NOMO-1 treated with DMSO at 0.1 percent for 48 hours (cell line): ENCODE measurements around the gene MS4A12.
"Not testable (repeated sequence)": the region's sequence is repeated elsewhere in the genome, so short reads cannot be mapped to it uniquely, and the experiment has no call there.

Experiments
- DNase-seq: peaks from one replicate; lab custom pipeline; 2025; ENCODE audit not compliant: unreplicated experiment; lab: John Stamatoyannopoulos, UW

Gene MS4A12, protein sequence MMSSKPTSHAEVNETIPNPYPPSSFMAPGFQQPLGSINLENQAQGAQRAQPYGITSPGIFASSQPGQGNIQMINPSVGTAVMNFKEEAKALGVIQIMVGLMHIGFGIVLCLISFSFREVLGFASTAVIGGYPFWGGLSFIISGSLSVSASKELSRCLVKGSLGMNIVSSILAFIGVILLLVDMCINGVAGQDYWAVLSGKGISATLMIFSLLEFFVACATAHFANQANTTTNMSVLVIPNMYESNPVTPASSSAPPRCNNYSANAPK

DNA sequence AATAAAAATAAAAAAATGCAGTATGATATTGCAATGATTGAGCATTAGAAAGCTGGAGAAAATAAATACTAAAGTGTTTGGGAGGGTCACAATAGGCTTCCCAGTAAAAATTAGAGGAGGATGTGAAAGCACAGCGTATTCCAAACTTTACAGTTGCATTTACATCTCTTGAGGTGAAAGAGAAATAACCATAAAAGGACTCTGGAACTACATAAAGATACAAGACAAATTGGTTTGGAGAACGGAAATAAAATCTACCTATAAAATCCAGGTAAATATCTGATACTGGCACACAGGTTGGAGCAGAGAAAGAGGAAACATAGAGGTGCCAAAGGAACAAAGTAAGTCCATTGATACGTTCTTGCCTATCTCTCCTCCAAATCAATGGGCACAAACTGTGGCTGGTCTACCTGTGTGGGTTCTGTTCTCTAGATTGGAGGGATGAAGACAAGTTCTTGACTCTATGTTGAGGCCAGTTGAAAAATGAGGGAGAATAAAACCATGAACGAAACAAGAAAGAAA lies at the start of gene MS4A12:
Gene MS4A12, plus strand, starts transcription at position 291 of the 522 bp plus-strand sequence. CDS start 4,541 bp downstream, outside the sequence.
- no peak for DNase-seq

DNA sequence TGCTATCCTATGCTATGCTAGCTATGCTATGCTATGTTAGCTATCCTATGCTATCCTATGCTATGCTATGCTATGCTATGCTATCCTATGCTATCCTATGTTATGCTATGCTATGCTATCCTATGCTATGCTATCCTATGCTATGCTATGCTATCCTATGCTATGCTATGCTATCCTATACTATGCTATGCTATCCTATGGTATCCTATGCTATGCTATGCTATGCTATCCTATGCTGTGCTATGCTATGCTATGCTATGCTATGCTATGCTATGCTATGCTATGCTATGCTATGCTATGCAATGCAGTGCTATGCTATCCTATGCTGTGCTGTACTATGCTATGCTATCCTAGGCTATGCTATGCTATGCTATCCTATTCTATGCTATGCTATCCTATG lies 45.5 kb upstream of the MS4A12 start:
- no peak for DNase-seq

DNA sequence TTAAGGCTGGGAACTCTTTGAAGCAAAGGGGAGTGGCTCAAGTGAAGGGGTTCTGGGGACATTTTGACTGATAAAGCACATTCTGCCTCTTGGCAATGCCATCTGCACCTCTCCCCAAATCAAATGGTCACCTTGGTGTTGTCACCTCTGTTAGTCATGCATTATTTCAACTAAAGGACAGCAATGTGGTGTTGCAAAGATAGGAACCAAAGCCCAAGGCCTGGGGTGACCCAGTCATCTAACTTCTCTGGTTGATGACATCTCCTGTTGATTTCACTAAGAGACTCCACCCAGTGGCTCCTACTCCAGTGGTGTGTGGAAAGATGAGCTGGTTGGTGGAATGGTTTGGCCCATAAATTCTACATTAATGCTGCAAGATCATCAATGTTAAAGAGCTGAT lies 44.7 kb upstream of the MS4A12 start:
- DNase-seq = no peak

DNA sequence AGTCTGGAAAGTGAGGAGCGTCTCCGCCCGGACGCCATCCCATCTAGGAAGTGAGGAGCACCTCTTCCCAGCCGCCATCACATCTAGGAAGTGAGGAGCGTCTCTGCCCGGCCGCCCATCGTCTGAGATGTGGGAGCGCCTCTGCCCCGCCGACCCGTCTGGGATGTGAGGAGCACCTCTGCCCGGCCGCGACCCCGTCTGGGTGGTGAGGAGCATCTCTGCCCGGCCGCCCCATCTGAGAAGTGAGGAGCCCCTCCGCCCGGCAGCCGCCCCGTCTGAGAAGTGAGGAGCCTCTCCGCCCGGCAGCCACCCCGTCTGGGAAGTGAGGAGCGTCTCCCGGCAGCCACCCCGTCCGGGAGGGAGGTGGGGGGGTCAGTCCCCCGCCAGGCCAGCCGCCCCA lies 41.4 kb upstream of the MS4A12 start:
- not testable (repeated sequence) for DNase-seq

DNA sequence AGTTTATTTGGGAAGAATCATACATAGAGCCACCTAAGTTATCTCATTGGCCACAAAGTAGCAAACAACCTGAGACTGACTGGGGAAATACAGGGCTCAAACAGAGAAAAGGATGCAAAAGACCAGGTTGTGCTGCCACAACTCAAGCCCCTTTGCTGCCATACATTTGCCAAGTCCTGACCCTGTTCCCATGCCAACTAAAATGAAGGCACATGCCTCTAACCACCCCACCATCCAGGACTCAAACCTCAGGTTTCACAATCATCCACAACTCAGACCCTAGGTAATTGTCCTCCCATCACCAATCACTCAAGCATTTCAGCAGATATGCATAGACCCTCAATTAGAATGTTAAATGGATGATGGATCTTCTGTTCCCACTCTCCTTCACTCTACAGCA lies 38.4 kb upstream of the MS4A12 start:
- no peak for DNase-seq

DNA sequence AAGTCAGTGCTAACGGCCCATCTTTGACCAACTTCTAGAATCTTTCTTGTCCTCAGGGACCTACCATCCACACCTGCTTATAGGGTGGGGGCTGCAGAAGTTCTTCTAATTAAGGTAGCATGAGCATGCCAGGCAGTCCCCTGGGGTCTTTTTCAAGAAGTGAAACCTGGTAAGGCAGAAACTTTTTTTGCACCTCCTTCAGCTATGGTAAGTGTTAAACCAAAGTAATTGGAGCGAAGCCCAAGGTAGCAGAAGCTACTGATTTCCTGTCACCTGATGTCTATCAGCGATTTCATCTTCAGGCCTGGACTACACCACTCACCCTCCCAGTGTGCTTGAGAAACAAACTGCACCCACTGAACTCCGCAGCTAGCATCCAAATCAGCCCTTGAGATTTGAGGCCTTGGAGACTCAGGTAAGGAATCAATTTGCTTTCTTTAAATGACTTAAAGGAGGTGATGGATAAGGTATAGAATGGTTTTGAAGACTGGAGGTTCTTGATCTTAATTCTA lies 37.0 kb upstream of the MS4A12 start, which contains the start of gene MS4A1:
Gene MS4A1, plus strand, starts transcription at position 317 of the 512 bp plus-strand sequence. CDS start 6,528 bp downstream, outside the sequence.
- no peak for DNase-seq

DNA sequence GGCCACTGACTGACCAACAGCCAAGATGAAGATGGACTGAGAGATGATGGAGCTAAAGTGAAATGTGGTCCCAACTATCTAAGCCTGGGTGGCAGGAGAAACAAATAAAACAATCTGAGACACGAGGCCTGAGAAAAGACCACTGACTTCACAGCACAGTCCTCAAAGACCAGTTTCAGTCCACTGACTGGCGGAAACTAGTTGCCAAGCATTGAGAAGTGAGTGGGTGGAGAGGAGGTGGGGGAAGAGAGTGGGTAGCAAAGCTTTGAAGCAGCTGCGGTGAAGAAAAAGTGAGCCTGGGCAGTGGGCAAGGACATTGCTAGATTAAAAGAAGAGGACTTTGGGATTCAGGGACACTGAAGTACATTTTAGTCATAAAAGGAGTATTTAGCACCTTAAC lies 35.0 kb upstream of the MS4A12 start:
- DNase-seq = no peak

DNA sequence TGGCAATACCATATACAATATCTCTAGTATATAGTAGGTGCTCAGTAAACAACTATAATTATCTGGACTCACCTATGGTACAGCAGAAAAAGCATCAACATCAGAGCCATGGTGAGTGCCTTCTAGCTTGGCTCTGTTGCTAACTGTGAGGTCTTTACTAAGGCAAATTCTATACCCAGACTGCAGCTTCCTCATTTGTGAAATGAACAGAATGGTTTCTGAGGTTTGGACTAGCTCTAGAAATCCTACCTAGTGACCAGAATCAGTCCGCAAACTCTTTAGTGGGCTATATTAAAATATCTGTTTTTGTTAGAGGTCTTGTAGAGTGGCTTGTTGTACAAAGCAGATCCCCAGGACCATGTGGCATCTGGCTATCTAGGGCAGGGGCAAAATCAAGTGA lies 33.2 kb upstream of the MS4A12 start:
- DNase-seq = no peak

DNA sequence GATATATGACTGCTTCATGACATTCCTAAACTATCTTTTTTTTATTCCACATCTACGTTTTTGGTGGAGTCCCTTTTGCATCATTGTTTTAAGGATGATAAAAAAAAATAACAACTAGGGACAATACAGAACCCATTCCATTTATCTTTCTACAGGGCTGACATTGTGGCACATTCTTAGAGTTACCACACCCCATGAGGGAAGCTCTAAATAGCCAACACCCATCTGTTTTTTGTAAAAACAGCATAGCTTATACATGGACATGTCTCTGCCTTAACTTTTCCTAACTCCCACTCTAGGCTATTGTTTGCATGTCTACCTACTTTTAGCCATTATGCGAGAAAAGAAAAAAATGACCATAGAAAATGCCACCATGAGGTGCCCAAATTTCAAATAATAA lies 23.7 kb upstream of the MS4A12 start:
- no peak for DNase-seq

DNA sequence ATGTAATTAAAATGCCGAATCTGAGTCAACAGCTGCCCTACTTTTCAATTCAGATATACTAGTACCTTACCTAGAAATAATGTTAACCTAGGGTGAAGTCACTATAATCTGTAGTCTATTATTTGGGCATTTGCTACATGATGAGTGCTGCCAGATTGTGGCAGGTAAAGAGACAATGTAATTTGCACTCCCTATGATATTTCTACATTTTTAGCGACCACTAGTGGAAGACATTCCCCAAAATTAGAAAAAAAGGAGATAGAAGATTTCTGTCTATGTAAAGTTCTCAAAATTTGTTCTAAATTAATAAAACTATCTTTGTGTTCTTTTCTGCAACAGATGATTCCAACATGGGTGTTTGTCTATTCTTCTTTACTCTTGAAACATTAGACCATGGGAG lies 22.9 kb upstream of the MS4A12 start:
- DNase-seq = no peak

DNA sequence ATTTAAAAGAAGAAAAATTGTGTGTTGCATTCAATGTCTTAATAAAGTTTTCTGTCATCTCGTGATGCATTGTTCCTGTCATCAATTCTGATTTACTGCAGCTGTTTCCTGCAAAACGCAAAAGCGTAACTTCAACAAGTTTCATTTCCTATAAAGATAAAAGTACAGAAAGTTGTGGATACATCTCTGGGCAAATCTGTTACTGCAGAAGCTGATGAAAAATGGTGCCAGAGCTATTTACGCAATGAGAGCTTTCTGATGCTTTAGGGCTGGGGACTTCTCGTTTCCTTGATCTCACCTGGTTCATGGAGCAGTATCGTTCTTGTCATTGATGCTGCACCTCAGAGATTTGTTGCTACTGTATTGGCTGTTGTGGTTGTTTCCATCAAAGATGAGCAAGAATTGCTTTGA lies 15.5 kb upstream of the MS4A12 start:
- peak; percentile 94 for DNase-seq

DNA sequence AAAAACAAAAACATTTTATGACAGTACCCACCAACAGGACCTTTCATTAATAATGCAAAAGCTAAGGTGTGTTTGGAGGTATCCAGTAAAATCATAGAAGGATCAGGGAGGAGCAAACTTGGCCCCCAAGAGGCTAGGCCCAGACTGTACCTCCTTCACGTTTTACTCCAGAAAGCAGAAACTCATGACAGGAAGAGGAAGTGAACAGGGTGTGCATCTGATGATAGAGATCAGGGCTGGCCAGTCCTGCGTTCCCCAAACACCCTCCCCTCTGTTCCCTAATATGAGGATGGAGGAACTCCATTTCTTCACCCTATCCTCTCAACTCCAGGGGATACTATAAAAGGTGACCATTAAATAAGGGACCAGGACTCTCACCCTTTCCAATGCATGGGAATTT lies 10.2 kb upstream of the MS4A12 start:
- peak; percentile 61 for DNase-seq

DNA sequence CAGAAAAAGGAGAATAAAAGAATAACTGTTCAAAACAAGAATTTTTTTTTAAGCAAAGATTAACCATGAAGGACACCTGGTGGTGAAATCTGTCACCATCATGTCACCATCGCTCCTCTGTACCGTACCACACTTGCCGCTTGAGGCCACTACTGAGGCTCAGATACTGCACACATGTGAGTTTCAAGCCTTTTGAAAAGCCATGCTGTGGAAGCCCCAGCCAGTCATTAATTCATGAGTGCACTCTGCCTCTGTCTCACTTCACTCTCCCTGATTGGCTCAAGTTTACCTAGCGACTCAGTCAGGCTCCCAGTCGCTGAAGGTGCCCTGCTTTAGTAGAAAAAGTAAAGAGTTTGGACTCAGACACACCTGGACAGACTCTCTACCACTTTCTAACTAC lies 6.6 kb upstream of the MS4A12 start:
- DNase-seq = peak; percentile 85

DNA sequence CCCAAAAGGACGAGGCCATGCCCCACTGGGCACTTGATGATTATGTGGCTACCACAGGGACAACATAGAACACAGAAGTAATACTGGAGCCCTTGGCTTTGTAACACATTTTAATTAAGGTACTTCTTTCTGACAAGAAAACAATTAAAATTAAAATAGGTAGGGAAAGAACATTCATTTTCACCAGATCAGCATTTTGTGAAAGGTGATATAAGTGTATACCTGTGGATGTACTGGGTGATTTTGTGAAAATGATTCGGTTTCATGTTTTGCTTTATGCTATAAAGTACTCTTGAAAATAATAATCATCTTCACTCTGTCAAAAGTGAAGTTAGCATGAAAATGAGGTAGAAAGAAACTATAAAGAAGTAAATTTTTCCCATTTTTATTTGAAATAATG lies 876 bp downstream of the MS4A12 start:
- DNase-seq = no peak

DNA sequence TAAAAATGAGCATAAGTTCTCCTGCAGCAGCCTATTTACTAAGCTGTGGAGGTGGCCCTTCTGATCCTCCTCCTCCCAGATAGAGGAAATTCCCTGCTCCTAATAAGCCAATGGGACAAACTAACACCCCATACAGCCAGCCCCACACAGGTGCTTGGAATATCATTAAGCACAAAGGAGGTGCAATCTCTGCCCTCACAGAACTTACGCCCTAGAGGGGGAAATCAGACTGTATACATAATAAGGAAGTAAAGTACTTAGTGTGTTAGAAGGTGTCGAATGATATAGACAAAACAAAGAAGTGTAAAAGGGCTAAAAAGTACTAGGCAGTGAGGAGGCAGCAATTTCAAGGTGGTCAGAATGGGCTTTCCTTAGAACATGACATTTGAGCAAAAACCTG lies 5.8 kb downstream of the MS4A12 start:
- peak; percentile 40 for DNase-seq

DNA sequence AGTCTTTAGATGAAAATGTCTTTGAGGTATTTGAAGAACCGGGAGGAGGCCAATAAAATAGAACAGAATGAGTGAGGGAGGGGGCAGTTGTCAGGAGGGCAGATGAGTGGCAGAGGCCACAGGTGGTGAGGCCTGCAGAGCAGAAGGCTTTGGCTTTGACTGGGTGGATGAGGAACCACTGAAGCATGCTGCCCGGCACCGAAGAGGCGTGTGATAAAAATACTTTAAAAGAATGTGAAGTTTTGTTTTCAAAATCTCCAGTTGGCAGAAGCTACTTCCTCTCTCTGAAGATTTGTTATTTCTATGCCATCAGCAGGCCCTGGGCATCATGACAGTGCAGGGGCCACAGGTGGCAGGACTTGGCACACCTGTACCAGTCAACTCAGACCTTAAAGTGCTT lies 6.3 kb downstream of the MS4A12 start:
- DNase-seq = peak; percentile 47

DNA sequence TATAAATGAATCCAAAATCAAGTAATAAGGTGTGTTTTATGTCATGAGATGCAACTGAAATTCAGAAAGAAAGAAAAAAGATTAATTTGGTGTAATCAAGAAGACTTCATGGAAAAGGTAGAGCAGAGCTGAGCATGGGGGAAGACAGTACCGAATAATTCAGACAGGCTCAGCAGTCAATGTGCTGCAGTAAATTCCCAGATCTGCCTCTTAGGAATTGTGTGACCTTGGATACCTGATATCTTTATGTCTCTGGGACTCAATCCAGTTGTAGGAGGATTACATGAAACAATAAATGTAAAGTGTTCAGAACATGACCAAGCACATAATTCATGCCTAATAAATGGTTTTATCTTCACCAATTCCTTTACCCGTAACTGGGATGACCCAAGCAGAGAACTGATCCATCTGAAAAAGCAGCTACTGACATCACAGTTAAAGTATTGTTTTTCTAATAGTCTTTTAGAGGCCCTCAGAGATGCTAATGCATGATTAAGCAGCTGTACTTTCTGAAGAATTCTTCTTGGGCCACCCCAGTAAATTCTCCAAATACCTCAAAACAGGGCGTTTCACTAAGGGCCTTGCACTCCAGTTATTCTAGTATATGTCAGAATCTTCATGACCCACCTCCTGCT lies 7.8 kb downstream of the MS4A12 start:
- DNase-seq = no peak

DNA sequence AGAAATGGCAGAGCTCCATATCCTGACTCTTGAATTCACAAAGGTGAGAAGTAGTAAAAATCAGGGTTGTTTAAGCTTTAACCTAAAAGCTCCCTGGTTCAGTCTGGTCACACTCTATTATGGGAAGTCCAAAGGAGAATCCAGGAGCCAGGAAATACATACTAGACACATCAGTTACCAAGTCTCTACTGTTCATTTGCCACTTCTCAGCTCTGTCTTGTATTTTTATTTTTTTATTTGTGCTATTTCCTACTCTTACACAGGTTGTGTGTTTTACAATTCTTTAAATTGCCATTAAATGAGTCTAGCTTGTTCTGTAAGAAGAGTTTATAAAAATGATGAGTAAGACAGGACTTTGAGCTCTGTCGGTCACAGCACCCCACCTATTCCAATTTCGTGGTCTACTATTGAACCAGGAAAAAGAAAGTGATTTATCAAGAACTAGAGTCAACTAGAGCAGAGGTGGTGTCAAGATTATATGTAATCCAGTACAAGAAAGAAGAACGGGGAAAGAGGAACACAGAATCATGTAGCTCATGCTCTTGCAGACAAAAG lies 9.7 kb downstream of the MS4A12 start:
- peak; percentile 33 for DNase-seq

DNA sequence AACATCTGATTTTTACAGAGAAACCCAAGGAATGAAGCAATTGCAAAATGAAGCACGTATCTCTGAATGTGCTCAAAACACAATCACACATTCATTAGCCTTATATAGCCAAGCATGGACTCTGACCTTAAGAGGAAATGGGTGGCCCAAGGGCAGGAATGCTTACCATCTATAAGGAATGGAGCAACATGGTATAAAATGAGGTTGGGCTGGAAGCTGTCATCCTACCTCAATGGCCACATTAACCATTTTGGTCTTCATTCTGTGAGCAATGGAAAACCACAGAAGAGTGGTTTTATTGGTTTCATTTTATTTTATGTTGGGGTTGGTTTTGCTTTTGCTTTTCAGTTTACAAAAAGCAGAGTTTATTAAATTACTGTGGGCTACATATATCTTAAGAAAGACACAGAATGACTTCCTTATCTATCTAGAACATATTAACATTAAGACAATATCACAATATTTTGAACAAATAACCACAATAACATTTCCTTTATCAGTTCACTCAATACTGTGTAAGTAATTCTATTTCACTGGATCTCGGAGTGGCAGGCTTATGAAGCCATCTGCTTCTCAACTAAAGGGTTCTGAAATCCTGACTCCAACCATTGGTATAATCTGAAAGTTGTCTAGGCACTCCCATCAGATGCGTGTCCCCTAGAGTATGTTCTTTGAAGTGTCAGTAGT lies 11.8 kb downstream of the MS4A12 start:
- DNase-seq = no peak

DNA sequence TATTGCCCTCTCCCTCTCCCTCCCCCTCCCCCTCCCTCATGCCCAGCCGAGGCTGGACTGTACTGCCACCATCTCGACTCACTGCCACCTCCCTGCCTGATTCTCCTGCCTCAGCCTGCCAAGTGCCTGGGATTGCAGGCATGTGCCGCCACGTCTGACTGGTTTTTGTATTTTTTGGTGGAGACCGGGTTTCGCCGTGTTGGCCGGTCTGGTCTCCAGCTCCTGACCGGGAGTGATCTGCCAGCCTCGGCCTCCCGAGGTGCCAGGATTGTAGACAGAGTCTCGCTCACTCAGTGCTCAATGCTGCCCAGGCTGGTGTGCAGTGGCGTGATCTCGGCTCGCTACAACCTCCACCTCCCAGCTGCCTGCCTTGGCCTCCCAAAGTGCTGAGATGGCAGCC lies 17.0 kb downstream of the MS4A12 start:
- not testable (repeated sequence) for DNase-seq

DNA sequence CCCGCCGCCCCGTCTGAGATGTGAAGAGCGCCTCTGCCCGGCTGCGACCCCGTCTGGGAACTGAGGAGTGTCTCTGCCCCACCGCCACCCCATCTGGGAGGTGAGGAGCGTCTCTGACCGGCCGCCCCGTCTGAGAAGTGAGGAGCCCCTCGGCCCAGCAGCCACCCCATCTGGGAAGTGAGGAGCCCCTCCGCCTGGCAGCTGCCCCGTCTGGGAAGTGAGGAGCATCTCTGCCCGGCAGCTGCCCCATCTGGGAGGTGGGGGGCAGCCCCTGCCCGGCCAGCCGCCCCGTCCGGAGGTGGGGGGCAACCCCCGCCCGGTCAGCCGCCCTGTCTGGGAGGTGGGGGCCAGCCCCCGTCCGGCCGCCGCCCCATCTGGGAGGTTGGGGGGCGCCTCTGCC lies 17.6 kb downstream of the MS4A12 start:
- not testable (repeated sequence) for DNase-seq
